Suprapubic skin (tissue), 4 donors: ENCODE measurements around the gene PCBD1. TPM values are rescaled to one million over a fixed set of nuclear protein-coding genes. Genes with fewer than 3 reads are reported as not detected.
A peak's percentile ranks its signal among the peaks of the same experiment; 100 is the strongest.

Source experiments
- DNase-seq, 2 donors: peaks; one replicate each; pipeline ENCODE4 v3.0.0-alpha.2; 2019; ENCODE audit warnings: low spot score in 2 of 2
- H3K27ac ChIP-seq: fragments of 200-600 bp; sonication (generic); one replicate; pipeline ENCODE4 v1.5.1; 2019
- H3K27me3 ChIP-seq: fragments of 200-600 bp; sonication (generic); one replicate; pipeline ENCODE4 v1.5.1; 2019
- H3K36me3 ChIP-seq: fragments of 200-600 bp; sonication (generic); one replicate; pipeline ENCODE4 v1.5.1; 2019
- H3K4me1 ChIP-seq: fragments of 200-600 bp; sonication (generic); one replicate; pipeline ENCODE4 v1.5.1; 2019
- H3K4me3 ChIP-seq: fragments of 200-600 bp; sonication (generic); one replicate; pipeline ENCODE4 v1.5.1; 2019; ENCODE audit warnings: mild to moderate bottlenecking
- H3K9me3 ChIP-seq: fragments of 200-600 bp; sonication (generic); one replicate; pipeline ENCODE4 v1.5.1; 2019
- CTCF ChIP-seq, 2 donors: fragments of 200-600 bp in 1 of 2; fragments of 450-650 bp in 1 of 2; sonication (generic) in 1 of 2; IDR thresholded peaks; one replicate each; pipeline ENCODE4 v1.5.1; 2016 to 2019; ENCODE audit warnings: antibody characterized with exemption in 2 of 2, mild to moderate bottlenecking in 1 of 2, moderate library complexity in 1 of 2
- EP300 ChIP-seq: sonication (generic); formaldehyde crosslinking; IDR thresholded peaks from one replicate; pipeline ENCODE4 v1.6.1; 2017; ENCODE audit warnings: antibody characterized with exemption
- POLR2A ChIP-seq, 2 donors: fragments of 450-650 bp; IDR thresholded peaks; one replicate each; pipeline ENCODE4 v1.6.1; 2017; ENCODE audit warnings: antibody characterized with exemption in 2 of 2, mild to moderate bottlenecking in 2 of 2, moderate library complexity in 2 of 2
- POLR2AphosphoS5 ChIP-seq, 3 donors: sonication (generic); formaldehyde crosslinking; IDR thresholded peaks; one replicate each; pipeline ENCODE4 v1.6.1; 2017; ENCODE audit warnings: antibody characterized with exemption in 3 of 3
- WGBS: methylation state at CpG from one replicate; pipeline ENCODE4 v1.1.5; 2018; 5-methylcytosine and 5-hydroxymethylcytosine counted together
- total RNA-seq, 4 donors: library from RNA; depleted of rRNA; stranded (reverse); fragments of >200 nt; gene quantifications; one replicate each; pipeline ENCODE4 v1.1.0, GENCODE V29; 2016

Gene PCBD1
- total RNA-seq, 4 donors from 2014 or later: 24.2 to 47.0 (median 35.2) TPM

GRCh38 chr10:70892631-70893030 is 4.3 kb upstream of the PCBD1 start:
- no peak for DNase-seq
- H3K4me3 ChIP-seq: no peak overlapping the region
- 90% methylated on average over 4 of the region's 4 CpGs for WGBS
- no peaks in the 10 kb centered on the region for H3K9me3 ChIP-seq
- H3K36me3 ChIP-seq: no peaks in the 10 kb centered on the region
- TF ChIP-seq CTCF (IDR thresholded peaks at IDR 0.05) (no peak), POLR2AphosphoS5 (IDR thresholded peaks at IDR 0.05) (no peak), EP300 (no peak), POLR2A (IDR thresholded peaks at IDR 0.05) (no peak)
- H3K4me1 ChIP-seq: peaks cover 10% of the 10 kb centered on the region
- H3K27me3 ChIP-seq: no peaks in the 10 kb centered on the region
- H3K27ac ChIP-seq: no peak overlapping the region

GRCh38 chr10:70891627-70892026 is 3.3 kb upstream of the PCBD1 start:
- H3K4me3 ChIP-seq: no peak overlapping the region
- H3K4me1 ChIP-seq: peaks cover 18% of the 10 kb centered on the region
- no peaks in the 10 kb centered on the region for H3K9me3 ChIP-seq
- no peaks in the 10 kb centered on the region for H3K36me3 ChIP-seq
- WGBS: 80% methylated on average over 1 of the region's 1 CpG
- no peak overlapping the region for H3K27ac ChIP-seq
- H3K27me3 ChIP-seq: no peaks in the 10 kb centered on the region
- DNase-seq: no peak
- TF ChIP-seq POLR2AphosphoS5 (IDR thresholded peaks at IDR 0.05): no peak
- TF ChIP-seq POLR2A (IDR thresholded peaks at IDR 0.05): no peak
- no peak for TF ChIP-seq CTCF (IDR thresholded peaks at IDR 0.05)
- no peak for TF ChIP-seq EP300

GRCh38 chr10:70890917-70891431 is 2.6 kb upstream of the PCBD1 start:
- Histone ChIP-seq H3K27ac (no peak overlapping the region), H3K9me3 (no peaks in the 10 kb centered on the region), H3K4me3 (no peak overlapping the region), H3K4me1 (peaks cover 18% of the 10 kb centered on the region), H3K36me3 (no peaks in the 10 kb centered on the region), H3K27me3 (no peaks in the 10 kb centered on the region)
- DNase-seq: peak in 1 of 2 donors; percentile 74
- 100% methylated on average over 1 of the region's 7 CpGs for WGBS
- TF ChIP-seq POLR2A (IDR thresholded peaks at IDR 0.05) (no peak), CTCF (IDR thresholded peaks at IDR 0.05) (no peak), POLR2AphosphoS5 (IDR thresholded peaks at IDR 0.05) (no peak), EP300 (no peak)

GRCh38 chr10:70889291-70889690 is 926 bp upstream of the PCBD1 start:
- TF ChIP-seq POLR2AphosphoS5 (IDR thresholded peaks at IDR 0.05): no peak
- TF ChIP-seq CTCF (IDR thresholded peaks at IDR 0.05): no peak
- TF ChIP-seq EP300: no peak
- no peak for TF ChIP-seq POLR2A (IDR thresholded peaks at IDR 0.05)
- H3K27me3 ChIP-seq: no peaks in the 10 kb centered on the region
- H3K4me3 ChIP-seq: no peak overlapping the region
- DNase-seq: no peak
- H3K4me1 ChIP-seq: peaks cover 18% of the 10 kb centered on the region
- no peak overlapping the region for H3K27ac ChIP-seq
- WGBS: 98% methylated on average over 3 of the region's 3 CpGs
- peaks cover 11% of the 10 kb centered on the region for H3K36me3 ChIP-seq
- no peaks in the 10 kb centered on the region for H3K9me3 ChIP-seq

GRCh38 chr10:70886921-70887665 is 1.3 kb downstream of the PCBD1 start:
- no peak overlapping the region for H3K27ac ChIP-seq
- TF ChIP-seq CTCF (IDR thresholded peaks at IDR 0.05): no peak
- no peak for TF ChIP-seq POLR2A (IDR thresholded peaks at IDR 0.05)
- TF ChIP-seq POLR2AphosphoS5 (IDR thresholded peaks at IDR 0.05): no peak
- no peak for TF ChIP-seq EP300
- peaks cover 20% of the 10 kb centered on the region for H3K36me3 ChIP-seq
- no peaks in the 10 kb centered on the region for H3K27me3 ChIP-seq
- H3K4me3 ChIP-seq: peak overlapping the region; percentile 89
- H3K4me1 ChIP-seq: peaks cover 18% of the 10 kb centered on the region
- H3K9me3 ChIP-seq: no peaks in the 10 kb centered on the region
- WGBS: 78% methylated on average over 12 of the region's 12 CpGs
- DNase-seq: no peak
